AG09309 (cell line): ENCODE results near the gene PAM.

Experiments used
- DNase-seq: peaks from one replicate; pipeline ENCODE4 v3.0.0-alpha.2; 2010; ENCODE audit warnings: low read depth
- H3K4me3 ChIP-seq: 2 replicates; pipeline ENCODE4 v1.5.1; 2011; ENCODE audit warnings: mild to moderate bottlenecking, low read depth, low read length, moderate library complexity; ENCODE audit not compliant: control insufficient read depth
- TF ChIP-seq, protein P1 (sequence below): IDR thresholded peaks from 2 replicates; pipeline ENCODE4 v1.5.1; 2011; ENCODE audit warnings: mild to moderate bottlenecking, low read depth, low read length, inconsistent platforms; ENCODE audit not compliant: insufficient read depth, control insufficient read depth; ENCODE audit errors: missing control alignments

PAM gene

DNA sequence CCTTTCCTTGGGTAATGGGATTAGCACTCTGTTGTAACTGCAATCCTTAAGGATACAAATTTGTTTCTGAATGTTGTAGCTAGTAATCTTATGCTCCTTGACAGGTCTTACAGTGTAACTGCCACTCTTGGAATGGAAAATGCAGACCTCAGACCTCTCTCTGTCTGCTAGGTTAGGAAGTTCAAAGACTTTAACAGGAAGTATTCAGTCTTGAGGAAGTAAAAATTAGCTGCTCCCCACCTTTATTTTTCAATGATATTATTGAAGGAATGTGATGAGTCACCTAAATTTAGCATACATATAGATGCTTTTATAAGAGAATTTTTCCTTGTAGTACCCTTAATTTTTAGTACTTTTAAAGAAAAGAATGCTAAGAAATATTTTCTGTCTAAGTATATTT is 71.5 kb downstream of the PAM start:
- TF ChIP-seq, protein P1, sequence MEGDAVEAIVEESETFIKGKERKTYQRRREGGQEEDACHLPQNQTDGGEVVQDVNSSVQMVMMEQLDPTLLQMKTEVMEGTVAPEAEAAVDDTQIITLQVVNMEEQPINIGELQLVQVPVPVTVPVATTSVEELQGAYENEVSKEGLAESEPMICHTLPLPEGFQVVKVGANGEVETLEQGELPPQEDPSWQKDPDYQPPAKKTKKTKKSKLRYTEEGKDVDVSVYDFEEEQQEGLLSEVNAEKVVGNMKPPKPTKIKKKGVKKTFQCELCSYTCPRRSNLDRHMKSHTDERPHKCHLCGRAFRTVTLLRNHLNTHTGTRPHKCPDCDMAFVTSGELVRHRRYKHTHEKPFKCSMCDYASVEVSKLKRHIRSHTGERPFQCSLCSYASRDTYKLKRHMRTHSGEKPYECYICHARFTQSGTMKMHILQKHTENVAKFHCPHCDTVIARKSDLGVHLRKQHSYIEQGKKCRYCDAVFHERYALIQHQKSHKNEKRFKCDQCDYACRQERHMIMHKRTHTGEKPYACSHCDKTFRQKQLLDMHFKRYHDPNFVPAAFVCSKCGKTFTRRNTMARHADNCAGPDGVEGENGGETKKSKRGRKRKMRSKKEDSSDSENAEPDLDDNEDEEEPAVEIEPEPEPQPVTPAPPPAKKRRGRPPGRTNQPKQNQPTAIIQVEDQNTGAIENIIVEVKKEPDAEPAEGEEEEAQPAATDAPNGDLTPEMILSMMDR, result no peak
- no peak overlapping the region for H3K4me3 ChIP-seq
- no peak for DNase-seq

GRCh38 chr5:102830241-102830640 is 75.1 kb downstream of the PAM start:
- H3K4me3 ChIP-seq, result no peak overlapping the region
- no peak for DNase-seq
- TF ChIP-seq, protein P1, result no peak

DNA sequence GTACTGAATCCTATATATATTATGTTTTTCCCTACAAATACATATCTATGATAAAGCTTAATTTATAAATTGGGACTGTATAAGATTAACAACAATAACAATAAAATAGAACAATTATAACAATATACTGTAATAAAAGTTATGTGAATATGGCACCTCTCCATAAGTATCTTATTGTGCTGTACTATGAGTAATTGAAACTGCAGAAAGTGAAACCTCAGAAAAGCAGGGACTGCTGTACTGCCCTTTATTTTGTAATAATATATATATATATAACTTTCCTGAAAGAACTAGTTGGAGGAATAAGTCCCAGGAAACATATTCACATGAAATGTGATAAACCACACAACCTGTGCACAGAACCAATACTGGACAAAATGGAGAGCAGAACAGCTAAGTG is 77.3 kb downstream of the PAM start:
- TF ChIP-seq, protein P1, result no peak
- no peak overlapping the region for H3K4me3 ChIP-seq
- DNase-seq, result no peak

- TF ChIP-seq, protein P1, result no peak
- DNase-seq, result no peak
- H3K4me3 ChIP-seq, result no peak overlapping the region
Observed at GRCh38 chr5:102833146-102833545, 78.0 kb downstream of the PAM start.

DNA sequence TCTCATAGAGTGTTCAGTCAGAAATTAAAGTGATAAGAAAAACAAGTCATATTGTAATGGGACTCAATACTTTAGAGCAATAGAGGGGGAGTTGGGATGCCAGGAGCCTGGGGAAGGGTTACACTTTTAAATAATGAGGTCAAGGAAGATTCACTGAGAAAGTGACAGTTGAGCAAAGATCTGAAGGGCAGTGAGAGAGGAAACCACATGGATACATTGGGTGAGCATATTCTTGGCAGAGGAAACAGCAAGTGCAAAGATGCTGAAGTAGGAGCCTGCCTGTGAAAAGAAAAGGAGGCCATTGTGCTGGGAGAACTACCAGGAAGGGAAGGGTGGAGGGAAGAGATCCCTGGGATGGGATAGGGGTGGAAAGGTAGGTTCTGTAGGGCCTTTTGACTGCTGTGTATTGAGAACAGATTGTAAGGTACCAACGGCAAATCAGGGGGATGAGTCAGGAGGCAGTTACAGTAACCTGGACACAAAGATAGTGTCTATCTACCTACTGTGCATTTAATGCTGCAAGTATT is 79.4 kb downstream of the PAM start:
- no peak for DNase-seq
- TF ChIP-seq, protein P1, result no peak
- no peak overlapping the region for H3K4me3 ChIP-seq

- no peak overlapping the region for H3K4me3 ChIP-seq
- TF ChIP-seq, protein P1, result no peak
- no peak for DNase-seq
Observed at GRCh38 chr5:102835717-102836116, 80.6 kb downstream of the PAM start.

DNA sequence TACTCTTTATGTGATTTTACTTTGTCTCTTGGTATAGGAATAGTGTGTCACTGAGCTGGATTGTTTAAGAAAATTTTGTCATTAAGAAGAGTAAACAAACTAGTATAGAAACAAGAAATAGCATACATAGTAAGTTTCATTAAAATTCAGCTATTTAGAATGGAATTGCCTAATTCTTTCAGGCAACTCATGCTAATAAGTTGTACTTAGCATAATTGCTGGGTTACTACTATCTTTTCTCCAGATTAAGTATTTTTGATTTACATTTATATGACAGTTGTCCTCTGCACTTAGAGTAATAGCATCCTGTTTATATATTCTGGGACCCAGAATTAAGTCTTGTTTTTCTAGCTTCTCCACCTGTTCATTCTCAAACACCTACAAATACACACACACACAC is 85.9 kb downstream of the PAM start:
- TF ChIP-seq, protein P1, result no peak
- DNase-seq, result no peak
- H3K4me3 ChIP-seq, result no peak overlapping the region
